Fibroblast of the aortic adventitia (primary cell): ENCODE data around the gene HAVCR1. TPM values are rescaled to one million over a fixed set of nuclear protein-coding genes. Genes with fewer than 3 reads are reported as not detected.

Source experiments
- DNase-seq: peaks from one replicate; pipeline ENCODE4 v3.0.0-alpha.2; 2010; ENCODE audit warnings: low read depth
- H3K4me3 ChIP-seq: 2 replicates; pipeline ENCODE4 v1.5.1; 2011; ENCODE audit warnings: low read depth, mild to moderate bottlenecking, control low read depth, low read length, moderate library complexity
- CTCF ChIP-seq: IDR thresholded peaks from 2 replicates; pipeline ENCODE4 v1.5.1; 2011; ENCODE audit warnings: mild to moderate bottlenecking, low read length, control low read depth, inconsistent platforms; ENCODE audit not compliant: insufficient read depth
- total RNA-seq: library from RNA; depleted of rRNA; stranded (reverse); fragments of >200 nt; gene quantifications from 2 replicates; pipeline ENCODE4 v1.2.3, GENCODE V29; 2012; ENCODE audit warnings: low replicate concordance

HAVCR1 gene
- total RNA-seq, 1 donor = not detected

- H3K4me3 ChIP-seq = no peak overlapping the region
- no peak for DNase-seq
- TF ChIP-seq CTCF = no peak
Observed at GRCh38 chr5:157085930-157086329, 27.0 kb upstream of the HAVCR1 start.

GRCh38 chr5:157080286-157080685 lies 21.4 kb upstream of the HAVCR1 start:
- H3K4me3 ChIP-seq = no peak overlapping the region
- no peak for DNase-seq
- TF ChIP-seq CTCF = no peak

- H3K4me3 ChIP-seq = no peak overlapping the region
- peak; percentile 23 for DNase-seq
- TF ChIP-seq CTCF = no peak
Observed at GRCh38 chr5:157076558-157076957, 17.6 kb upstream of the HAVCR1 start.

GRCh38 chr5:157072508-157072907 lies 13.6 kb upstream of the HAVCR1 start:
- no peak for DNase-seq
- no peak overlapping the region for H3K4me3 ChIP-seq
- TF ChIP-seq CTCF = no peak

GRCh38 chr5:157069949-157070348 lies 11.0 kb upstream of the HAVCR1 start:
- no peak for DNase-seq
- TF ChIP-seq CTCF = no peak
- no peak overlapping the region for H3K4me3 ChIP-seq

- no peak for TF ChIP-seq CTCF
- no peak overlapping the region for H3K4me3 ChIP-seq
- DNase-seq = no peak
Observed at GRCh38 chr5:157068785-157069184, 9.9 kb upstream of the HAVCR1 start.

- TF ChIP-seq CTCF = no peak
Observed at GRCh38 chr5:157068339-157068738, 9.4 kb upstream of the HAVCR1 start.

More at GRCh38 chr5:157068339-157068738, 9.4 kb upstream of the HAVCR1 start:
- DNase-seq = no peak
- H3K4me3 ChIP-seq = no peak overlapping the region
